NT2/D1 (cell line): ENCODE data around the gene CEP89.
"Not testable (repeated sequence)": the region's sequence is repeated elsewhere in the genome, so short reads cannot be mapped to it uniquely, and the experiment has no call there.

Source experiments
- YY1 ChIP-seq: IDR thresholded peaks from 2 replicates; pipeline ENCODE4 v1.6.1; 2011; ENCODE audit not compliant: insufficient read length, insufficient read depth
- ZNF274 ChIP-seq: IDR thresholded peaks from 2 replicates; pipeline ENCODE4 v1.6.1; 2011; ENCODE audit warnings: mild to moderate bottlenecking, low read depth, low read length

- not testable (repeated sequence) for TF ChIP-seq YY1, ZNF274
These were observed 16.5 kb upstream of the CEP89 start for GRCh38 chr19:32988254-32988653.
